Astrocyte of the spinal cord (primary cell): ENCODE data around the gene GLIS1.

Source experiments
- DNase-seq: peaks from one replicate; pipeline ENCODE4 v3.0.0; 2011; ENCODE audit warnings: low read depth, low spot score
- H3K4me3 ChIP-seq: 2 replicates; pipeline ENCODE4 v1.5.1; 2011; ENCODE audit warnings: low read depth, mild to moderate bottlenecking, low read length, moderate library complexity
- CTCF ChIP-seq: IDR thresholded peaks from 2 replicates; pipeline ENCODE4 v1.5.1; 2012; ENCODE audit warnings: low read depth, mild to moderate bottlenecking, low read length, inconsistent platforms
- in situ Hi-C: cut with HindIII; loops from 2 replicates; pipeline ENCODE4 v1.10.0; 2017; ENCODE audit warnings: low sequenced_read_pairs

GLIS1 gene

GRCh38 chr1:53739109-53739681, at the start of gene GLIS1:
GLIS1 (minus strand) TSS chr1:53739164; CDS start chr1:53738064, 1,100 bp downstream.
- TF ChIP-seq CTCF, result no peak
- DNase-seq, result peak; percentile 91
- H3K4me3 ChIP-seq, result peak within 1 kb of the TSS; percentile 72
- in situ Hi-C loops, result no loop called here

- DNase-seq, result no peak
- in situ Hi-C loops, result no loop called here
- H3K4me3 ChIP-seq, result no peak overlapping the region
- no peak for TF ChIP-seq CTCF
Measured at GRCh38 chr1:53787655-53788054, 48.7 kb upstream of the GLIS1 start.

- no peak for DNase-seq
- H3K4me3 ChIP-seq, result no peak overlapping the region
- in situ Hi-C loops, result no loop called here
- no peak for TF ChIP-seq CTCF
Measured at GRCh38 chr1:53783056-53783455, 44.1 kb upstream of the GLIS1 start.

GRCh38 chr1:53781654-53782053, 42.7 kb upstream of the GLIS1 start:
- TF ChIP-seq CTCF, result no peak
- H3K4me3 ChIP-seq, result no peak overlapping the region
- in situ Hi-C loops, result no loop called here
- peak; percentile 38 for DNase-seq

GRCh38 chr1:53777272-53777671, 38.3 kb upstream of the GLIS1 start:
- DNase-seq, result no peak
- in situ Hi-C loops, result no loop called here
- H3K4me3 ChIP-seq, result no peak overlapping the region
- TF ChIP-seq CTCF, result no peak

GRCh38 chr1:53771648-53772047, 32.7 kb upstream of the GLIS1 start:
- in situ Hi-C loops, result no loop called here
- peak; percentile 63 for DNase-seq
- TF ChIP-seq CTCF, result no peak
- H3K4me3 ChIP-seq, result no peak overlapping the region

- in situ Hi-C loops, result no loop called here
- TF ChIP-seq CTCF, result no peak
- H3K4me3 ChIP-seq, result no peak overlapping the region
- no peak for DNase-seq
Measured at GRCh38 chr1:53769780-53770179, 30.8 kb upstream of the GLIS1 start.
